Peyer's patch (tissue), 4 donors: ENCODE data around the gene PPARA. TPM values are rescaled to one million over a fixed set of nuclear protein-coding genes. Genes with fewer than 3 reads are reported as not detected.
"Not testable (repeated sequence)": the region's sequence is repeated elsewhere in the genome, so short reads cannot be mapped to it uniquely, and the experiment has no call there.

Experiments used
- DNase-seq, 3 donors: peaks; one replicate each; pipeline ENCODE4 v3.0.0-alpha.2; 2017 to 2019
- H3K27ac ChIP-seq, 4 donors: fragments of 200-600 bp; sonication (generic); one replicate each; pipeline ENCODE4 v1.5.1; 2016 to 2019
- H3K27me3 ChIP-seq, 2 donors: fragments of 200-600 bp; sonication (generic); one replicate each; pipeline ENCODE4 v1.5.1; 2019
- H3K36me3 ChIP-seq, 3 donors: fragments of 200-600 bp; sonication (generic); one replicate each; pipeline ENCODE4 v1.5.1; 2016 to 2019
- H3K4me1 ChIP-seq, 4 donors: fragments of 200-600 bp; sonication (generic); one replicate each; pipeline ENCODE4 v1.5.1; 2016 to 2019
- H3K4me3 ChIP-seq, 4 donors: fragments of 200-600 bp; sonication (generic); 1 replicate in 3 of 4; 2 replicates in 1 of 4; pipeline ENCODE4 v1.5.1; 2016 to 2019; ENCODE audit warnings: mild to moderate bottlenecking in 1 of 4
- H3K9me3 ChIP-seq, 4 donors: fragments of 200-600 bp; sonication (generic); one replicate each; pipeline ENCODE4 v1.5.1; 2016 to 2019; ENCODE audit warnings: mild to moderate bottlenecking in 1 of 4
- CTCF ChIP-seq, 6 experiments: fragments of 450-650 bp in 4 of 6; fragments of 200-600 bp in 2 of 6; sonication (generic) in 1 of 6; IDR thresholded peaks; one replicate each; pipeline ENCODE4 v1.5.1; 2017 to 2019; ENCODE audit warnings: antibody characterized with exemption in 6 of 6, mild to moderate bottlenecking in 3 of 6, moderate library complexity in 1 of 6
- POLR2A ChIP-seq, 2 donors: fragments of 450-650 bp; IDR thresholded peaks; one replicate each; pipeline ENCODE4 v1.5.1; 2017; ENCODE audit warnings: antibody characterized with exemption in 2 of 2, mild to moderate bottlenecking in 2 of 2, moderate library complexity in 2 of 2
- total RNA-seq, 4 donors: library from RNA; depleted of rRNA; stranded (reverse); fragments of >200 nt; gene quantifications; one replicate each; pipeline ENCODE4 v1.1.0, GENCODE V29; 2016

Gene PPARA
- total RNA-seq, 4 donors from 2014 or later, result 21.5 to 231 (median 189) TPM

GRCh38 chr22:46137218-46137766 is 13.0 kb upstream of the PPARA start:
- TF ChIP-seq CTCF (IDR thresholded peaks at IDR 0.05) (no peak), POLR2A (IDR thresholded peaks at IDR 0.05) (no peak)
- no peaks in the 10 kb centered on the region for H3K27me3 ChIP-seq
- no peak for DNase-seq
- no peak overlapping the region for H3K4me3 ChIP-seq
- no peaks in the 10 kb centered on the region for H3K36me3 ChIP-seq
- no peaks in the 10 kb centered on the region for H3K9me3 ChIP-seq
- H3K4me1 ChIP-seq, result no peaks in the 10 kb centered on the region
- H3K27ac ChIP-seq, result no peak overlapping the region

GRCh38 chr22:46138058-46138797 is 12.1 kb upstream of the PPARA start:
- no peaks in the 10 kb centered on the region for H3K9me3 ChIP-seq
- H3K36me3 ChIP-seq, result no peaks in the 10 kb centered on the region
- TF ChIP-seq POLR2A (IDR thresholded peaks at IDR 0.05), result no peak
- no peak for TF ChIP-seq CTCF (IDR thresholded peaks at IDR 0.05)
- H3K27ac ChIP-seq, result no peak overlapping the region
- H3K27me3 ChIP-seq, result no peaks in the 10 kb centered on the region
- no peaks in the 10 kb centered on the region for H3K4me1 ChIP-seq
- no peak overlapping the region for H3K4me3 ChIP-seq
- DNase-seq, result no peak

- H3K36me3 ChIP-seq, H3K4me3 ChIP-seq, DNase-seq, H3K27me3 ChIP-seq, H3K9me3 ChIP-seq, H3K4me1 ChIP-seq: not testable (repeated sequence)
- peak overlapping the region in 3 of 4 donors; percentile 5 to 49 (median 39) for H3K27ac ChIP-seq
Measured at GRCh38 chr22:46139417-46139816, 10.9 kb upstream of the PPARA start.

- Histone ChIP-seq H3K27me3 (no peaks in the 10 kb centered on the region), H3K4me3 (no peak overlapping the region), H3K27ac (peak overlapping the region in 3 of 4 donors; percentile 5 to 49 (median 39)), H3K36me3 (no peaks in the 10 kb centered on the region), H3K4me1 (no peaks in the 10 kb centered on the region), H3K9me3 (no peaks in the 10 kb centered on the region)
- TF ChIP-seq CTCF (IDR thresholded peaks at IDR 0.05) (no peak), POLR2A (IDR thresholded peaks at IDR 0.05) (no peak)
- DNase-seq, result no peak
Measured at GRCh38 chr22:46139895-46140350, 10.4 kb upstream of the PPARA start.

GRCh38 chr22:46140989-46141928 is 9.1 kb upstream of the PPARA start:
- Histone ChIP-seq H3K4me1 (no peaks in the 10 kb centered on the region), H3K4me3 (no peak overlapping the region), H3K36me3 (no peaks in the 10 kb centered on the region), H3K9me3 (no peaks in the 10 kb centered on the region), H3K27ac (peak overlapping the region in 1 of 4 donors; percentile 5), H3K27me3 (no peaks in the 10 kb centered on the region)
- DNase-seq, result no peak
- TF ChIP-seq POLR2A (IDR thresholded peaks at IDR 0.05) (no peak), CTCF (IDR thresholded peaks at IDR 0.05) (no peak)
